ENCODE results near the gene FBLN1.
A peak's percentile ranks its signal among the peaks of the same experiment; 100 is the strongest.

FBLN1 gene

DNA sequence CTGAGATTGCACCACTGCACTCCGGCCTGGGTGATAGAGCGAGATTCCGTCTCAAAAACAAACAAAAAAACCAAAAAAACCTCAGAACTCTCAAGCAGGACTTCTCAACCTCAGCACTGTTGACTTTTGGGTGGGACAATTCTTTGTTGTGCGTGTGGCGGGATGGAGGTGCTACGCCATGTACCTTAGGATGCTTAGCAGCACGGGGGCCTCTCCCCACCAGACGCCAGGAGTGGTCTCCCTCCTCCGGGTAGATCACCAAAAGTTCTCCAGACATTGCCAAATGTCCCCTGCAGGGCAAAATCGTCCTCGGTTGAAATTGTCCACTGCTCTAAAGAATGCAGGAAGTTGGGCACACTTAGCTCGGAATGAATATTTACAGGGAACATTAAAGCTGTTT lies 142.0 kb downstream of the FBLN1 start (continued):
- TF ChIP-seq, protein P1, sequence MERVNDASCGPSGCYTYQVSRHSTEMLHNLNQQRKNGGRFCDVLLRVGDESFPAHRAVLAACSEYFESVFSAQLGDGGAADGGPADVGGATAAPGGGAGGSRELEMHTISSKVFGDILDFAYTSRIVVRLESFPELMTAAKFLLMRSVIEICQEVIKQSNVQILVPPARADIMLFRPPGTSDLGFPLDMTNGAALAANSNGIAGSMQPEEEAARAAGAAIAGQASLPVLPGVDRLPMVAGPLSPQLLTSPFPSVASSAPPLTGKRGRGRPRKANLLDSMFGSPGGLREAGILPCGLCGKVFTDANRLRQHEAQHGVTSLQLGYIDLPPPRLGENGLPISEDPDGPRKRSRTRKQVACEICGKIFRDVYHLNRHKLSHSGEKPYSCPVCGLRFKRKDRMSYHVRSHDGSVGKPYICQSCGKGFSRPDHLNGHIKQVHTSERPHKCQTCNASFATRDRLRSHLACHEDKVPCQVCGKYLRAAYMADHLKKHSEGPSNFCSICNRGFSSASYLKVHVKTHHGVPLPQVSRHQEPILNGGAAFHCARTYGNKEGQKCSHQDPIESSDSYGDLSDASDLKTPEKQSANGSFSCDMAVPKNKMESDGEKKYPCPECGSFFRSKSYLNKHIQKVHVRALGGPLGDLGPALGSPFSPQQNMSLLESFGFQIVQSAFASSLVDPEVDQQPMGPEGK (CRISPR knock-in tag; IDR thresholded peaks at IDR 0.05; ENCODE audit: borderline replicate concordance) = no peak

GRCh38 chr22:45645150-45645525 lies 142.5 kb downstream of the FBLN1 start:
- ATAC-seq = no peak
- TF ChIP-seq TOX (CRISPR knock-in tag; IDR thresholded peaks at IDR 0.05; ENCODE audit: borderline replicate concordance) = no peak
- no peak for TF ChIP-seq RARB (CRISPR knock-in tag; IDR thresholded peaks at IDR 0.05)
- TF ChIP-seq, protein P2, sequence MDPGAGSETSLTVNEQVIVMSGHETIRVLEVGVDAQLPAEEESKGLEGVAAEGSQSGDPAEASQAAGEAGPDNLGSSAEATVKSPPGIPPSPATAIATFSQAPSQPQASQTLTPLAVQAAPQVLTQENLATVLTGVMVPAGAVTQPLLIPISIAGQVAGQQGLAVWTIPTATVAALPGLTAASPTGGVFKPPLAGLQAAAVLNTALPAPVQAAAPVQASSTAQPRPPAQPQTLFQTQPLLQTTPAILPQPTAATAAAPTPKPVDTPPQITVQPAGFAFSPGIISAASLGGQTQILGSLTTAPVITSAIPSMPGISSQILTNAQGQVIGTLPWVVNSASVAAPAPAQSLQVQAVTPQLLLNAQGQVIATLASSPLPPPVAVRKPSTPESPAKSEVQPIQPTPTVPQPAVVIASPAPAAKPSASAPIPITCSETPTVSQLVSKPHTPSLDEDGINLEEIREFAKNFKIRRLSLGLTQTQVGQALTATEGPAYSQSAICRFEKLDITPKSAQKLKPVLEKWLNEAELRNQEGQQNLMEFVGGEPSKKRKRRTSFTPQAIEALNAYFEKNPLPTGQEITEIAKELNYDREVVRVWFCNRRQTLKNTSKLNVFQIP (CRISPR knock-in tag; IDR thresholded peaks at IDR 0.05; ENCODE audit: borderline replicate concordance, low read depth) = no peak

GRCh38 chr22:45645526-45646414 lies 143.1 kb downstream of the FBLN1 start:
- TF ChIP-seq, protein P3, sequence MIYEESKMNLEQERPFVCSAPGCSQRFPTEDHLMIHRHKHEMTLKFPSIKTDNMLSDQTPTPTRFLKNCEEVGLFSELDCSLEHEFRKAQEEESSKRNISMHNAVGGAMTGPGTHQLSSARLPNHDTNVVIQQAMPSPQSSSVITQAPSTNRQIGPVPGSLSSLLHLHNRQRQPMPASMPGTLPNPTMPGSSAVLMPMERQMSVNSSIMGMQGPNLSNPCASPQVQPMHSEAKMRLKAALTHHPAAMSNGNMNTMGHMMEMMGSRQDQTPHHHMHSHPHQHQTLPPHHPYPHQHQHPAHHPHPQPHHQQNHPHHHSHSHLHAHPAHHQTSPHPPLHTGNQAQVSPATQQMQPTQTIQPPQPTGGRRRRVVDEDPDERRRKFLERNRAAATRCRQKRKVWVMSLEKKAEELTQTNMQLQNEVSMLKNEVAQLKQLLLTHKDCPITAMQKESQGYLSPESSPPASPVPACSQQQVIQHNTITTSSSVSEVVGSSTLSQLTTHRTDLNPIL (CRISPR knock-in tag; IDR thresholded peaks at IDR 0.05; ENCODE audit: low read depth) = no peak
- TF ChIP-seq ARNTL (CRISPR knock-in tag; IDR thresholded peaks at IDR 0.05; ENCODE audit: borderline replicate concordance, low read depth) = 0 out of 2 replicates have a peak, but pooled peaks have one; percentile 22
- peak; percentile 98 for ATAC-seq

DNA sequence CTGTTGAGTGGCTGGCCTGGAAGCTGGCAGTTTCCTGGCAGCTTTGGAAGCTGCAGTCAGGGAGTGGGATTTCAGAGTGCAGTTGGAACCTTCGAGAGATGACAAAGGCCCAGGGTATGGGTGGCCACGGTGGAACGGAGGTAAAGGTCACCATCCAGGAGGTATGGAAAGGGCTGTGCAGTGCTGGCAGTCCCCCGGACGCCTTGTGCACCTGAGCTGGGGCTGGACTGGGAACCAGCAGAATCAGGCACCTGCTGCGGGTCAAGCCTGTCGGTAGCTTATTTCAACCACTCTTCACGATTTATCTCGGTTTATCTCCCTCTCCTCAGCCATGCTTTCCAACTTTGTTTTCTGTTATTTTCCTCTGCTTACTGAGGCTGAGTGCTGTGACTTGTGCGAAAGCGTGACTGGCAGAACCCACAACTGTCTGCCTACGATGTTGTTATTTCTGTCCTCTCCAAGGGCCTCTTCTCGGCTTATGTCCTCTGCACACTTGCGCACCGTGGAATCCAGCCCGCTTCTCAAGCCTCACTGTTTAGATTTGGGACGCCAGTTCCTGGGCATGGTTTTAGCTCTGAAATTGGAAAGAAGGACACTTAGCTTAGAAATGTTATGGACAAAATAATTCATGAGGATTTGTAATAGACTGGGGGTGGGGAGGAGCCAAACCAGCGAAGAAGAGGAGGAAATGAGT lies 145.0 kb downstream of the FBLN1 start:
- no peak for TF ChIP-seq ZNF8 (CRISPR knock-in tag; IDR thresholded peaks at IDR 0.05)
- TF ChIP-seq ARNTL (CRISPR knock-in tag; IDR thresholded peaks at IDR 0.05; ENCODE audit: borderline replicate concordance, low read depth) = no peak
- no peak for TF ChIP-seq ZC3H10 (CRISPR knock-in tag; IDR thresholded peaks at IDR 0.05)
- no peak for TF ChIP-seq BACH2 (CRISPR knock-in tag; IDR thresholded peaks at IDR 0.05; ENCODE audit: borderline replicate concordance)
- TF ChIP-seq ZFP3 (CRISPR knock-in tag; IDR thresholded peaks at IDR 0.05) = no peak
- ATAC-seq = no peak

- no peak for TF ChIP-seq GLIS3 (CRISPR knock-in tag; IDR thresholded peaks at IDR 0.05)
- TF ChIP-seq CSRNP3 (CRISPR knock-in tag; IDR thresholded peaks at IDR 0.05) = no peak
- TF ChIP-seq, protein P1 (CRISPR knock-in tag; IDR thresholded peaks at IDR 0.05; ENCODE audit: borderline replicate concordance) = no peak
- TF ChIP-seq BACH2 (CRISPR knock-in tag; IDR thresholded peaks at IDR 0.05; ENCODE audit: borderline replicate concordance) = no peak
- TF ChIP-seq TCF4 (CRISPR knock-in tag; IDR thresholded peaks at IDR 0.05; ENCODE audit: borderline replicate concordance) = no peak
- TF ChIP-seq OSR1 (CRISPR knock-in tag; IDR thresholded peaks at IDR 0.05) = no peak
- no peak for TF ChIP-seq ISL1 (CRISPR knock-in tag; IDR thresholded peaks at IDR 0.05)
- TF ChIP-seq PPARA (CRISPR knock-in tag; IDR thresholded peaks at IDR 0.05; ENCODE audit: borderline replicate concordance) = no peak
- TF ChIP-seq ZNF8 (CRISPR knock-in tag; IDR thresholded peaks at IDR 0.05) = no peak
- no peak for TF ChIP-seq ZFP3 (CRISPR knock-in tag; IDR thresholded peaks at IDR 0.05)
- TF ChIP-seq, protein P2 (CRISPR knock-in tag; IDR thresholded peaks at IDR 0.05; ENCODE audit: borderline replicate concordance, low read depth) = no peak
- TF ChIP-seq ZNF565 (CRISPR knock-in tag; conservative IDR thresholded peaks at IDR 0.05; ENCODE audit: low read depth) = no peak
- no peak for ATAC-seq
These were observed 145.8 kb downstream of the FBLN1 start for GRCh38 chr22:45648301-45649117.
